ENCODE data around the gene ADIRF.

ADIRF gene

DNA sequence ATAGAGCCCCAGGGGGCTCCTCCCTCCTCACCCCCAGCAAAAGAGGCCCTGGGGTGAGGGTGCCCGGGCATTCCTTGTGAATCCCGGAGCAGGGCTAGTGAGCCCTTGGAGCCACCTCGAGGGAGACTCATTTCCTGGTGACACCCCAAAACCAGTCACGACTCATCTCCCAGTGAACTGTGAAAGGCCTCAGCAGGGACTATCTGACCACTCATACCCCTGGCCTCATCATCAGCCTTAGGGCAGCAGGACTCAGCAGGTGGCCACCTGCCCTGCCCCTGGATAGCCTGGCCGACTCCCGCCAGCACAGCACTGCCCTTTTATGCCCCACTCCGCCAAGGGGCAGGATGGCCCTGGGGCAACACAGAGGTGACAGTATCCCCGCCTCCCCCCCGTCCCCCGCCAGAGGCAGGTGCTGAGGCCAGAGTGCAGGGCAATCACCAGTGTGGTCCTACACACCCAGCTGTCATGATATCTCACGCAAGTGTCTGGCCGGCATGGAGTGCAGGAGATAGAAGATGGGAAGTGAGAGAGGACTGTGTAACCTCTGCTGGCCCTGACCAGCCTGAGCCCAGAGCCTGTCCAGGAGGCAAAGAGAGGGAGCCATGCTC lies 6.7 kb upstream of the ADIRF start:
- H3K4me3 Mint-ChIP-seq = no peak overlapping the region
- H3K27ac Mint-ChIP-seq = no peak overlapping the region
- H3K4me1 Mint-ChIP-seq (ENCODE audit: low read depth) = peaks cover 11% of the 10 kb centered on the region

DNA sequence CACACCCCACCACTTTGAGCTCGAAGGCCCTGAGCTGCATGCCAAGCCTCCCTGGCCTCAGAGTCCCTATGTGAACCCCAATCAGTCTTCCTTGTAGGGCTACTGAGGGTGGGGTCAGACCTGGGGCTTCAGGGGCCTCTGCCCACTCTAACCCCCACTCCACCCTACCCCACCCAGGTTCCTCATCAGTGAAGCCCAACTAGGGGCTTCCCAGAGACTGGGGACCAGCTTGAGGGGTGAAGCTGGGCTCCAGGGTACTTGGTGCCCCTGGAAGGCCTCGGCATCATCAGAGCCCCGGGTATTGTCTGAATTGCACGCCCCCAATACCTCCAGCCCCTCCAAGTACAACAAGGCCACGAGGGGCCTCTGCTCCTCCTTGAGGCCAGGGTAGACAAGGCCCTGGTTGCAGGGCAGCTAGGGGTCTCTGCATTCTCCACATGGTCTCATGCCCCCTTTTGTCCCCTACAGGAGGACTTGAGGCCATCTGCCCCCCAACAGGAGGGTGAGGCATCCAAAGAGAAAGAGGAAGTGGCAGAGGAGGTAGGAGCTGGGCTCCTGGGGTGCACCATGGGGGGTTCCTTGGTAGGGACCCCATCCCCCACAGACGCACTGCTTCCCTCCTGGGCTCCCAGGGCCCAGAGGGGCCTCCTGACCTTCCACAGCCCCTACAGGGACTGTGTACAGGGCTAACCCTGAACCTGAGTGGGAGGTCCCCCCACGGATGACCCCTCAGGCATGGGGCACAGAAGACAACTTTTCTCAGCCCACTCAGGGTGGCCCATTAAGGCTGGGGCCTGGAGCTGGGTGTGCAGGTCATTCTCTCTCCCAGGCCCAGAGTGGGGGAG lies 5.9 kb upstream of the ADIRF start:
- no peak overlapping the region for H3K27ac Mint-ChIP-seq
- peaks cover 12% of the 10 kb centered on the region for H3K4me1 Mint-ChIP-seq (ENCODE audit: low read depth)
- H3K27me3 Mint-ChIP-seq (ENCODE audit: low read depth) = peaks cover 5% of the 10 kb centered on the region
- H3K4me3 Mint-ChIP-seq = no peak overlapping the region
- H3K9me3 Mint-ChIP-seq = no peaks in the 10 kb centered on the region
- H3K36me3 Mint-ChIP-seq (ENCODE audit: low read depth) = no peaks in the 10 kb centered on the region

More for the DNA sequence above, 6.7 kb upstream of the ADIRF start:
- Mint-ChIP-seq H3K27me3 (ENCODE audit: low read depth) (peaks cover 5% of the 10 kb centered on the region), H3K9me3 (no peaks in the 10 kb centered on the region), H3K36me3 (ENCODE audit: low read depth) (no peaks in the 10 kb centered on the region)

- H3K4me3 Mint-ChIP-seq = no peak overlapping the region
- no peak overlapping the region for H3K27ac Mint-ChIP-seq
- peaks cover 5% of the 10 kb centered on the region for H3K27me3 Mint-ChIP-seq (ENCODE audit: low read depth)
- H3K36me3 Mint-ChIP-seq (ENCODE audit: low read depth) = no peaks in the 10 kb centered on the region
- H3K9me3 Mint-ChIP-seq = no peaks in the 10 kb centered on the region
- H3K4me1 Mint-ChIP-seq (ENCODE audit: low read depth) = peaks cover 12% of the 10 kb centered on the region
These were observed 5.3 kb upstream of the ADIRF start for GRCh38 chr10:86962981-86963310.

DNA sequence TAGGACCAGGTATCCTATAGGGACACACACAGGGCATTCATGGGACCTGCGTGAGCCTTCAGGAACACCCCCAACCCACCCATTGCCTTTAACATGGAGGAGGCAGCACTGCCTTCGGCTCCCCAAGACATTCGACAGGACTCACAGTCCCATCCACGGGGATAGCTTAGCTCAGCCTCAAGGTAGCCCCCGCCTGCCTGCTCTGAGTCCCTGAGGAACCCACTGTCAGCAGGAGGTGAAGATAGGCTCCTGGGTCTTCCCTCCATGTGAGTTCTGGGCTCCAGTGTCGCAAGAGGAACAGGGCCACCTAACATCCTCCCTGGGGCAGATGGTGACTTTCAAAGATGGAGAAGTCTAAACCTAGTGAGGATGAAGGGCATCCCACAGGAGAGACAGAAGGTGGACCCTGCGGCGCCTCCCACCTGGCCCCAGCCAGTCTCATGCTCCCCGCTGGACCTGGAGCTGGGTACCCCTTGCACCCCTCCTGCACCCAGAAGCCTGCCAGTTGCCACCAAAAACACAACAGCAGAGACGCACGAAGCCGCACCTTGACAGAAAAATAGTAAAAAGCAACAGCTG lies 4.9 kb upstream of the ADIRF start:
- no peaks in the 10 kb centered on the region for H3K9me3 Mint-ChIP-seq
- no peaks in the 10 kb centered on the region for H3K36me3 Mint-ChIP-seq (ENCODE audit: low read depth)
- no peak overlapping the region for H3K4me3 Mint-ChIP-seq
- H3K4me1 Mint-ChIP-seq (ENCODE audit: low read depth) = peaks cover 12% of the 10 kb centered on the region
- H3K27me3 Mint-ChIP-seq (ENCODE audit: low read depth) = peaks cover 5% of the 10 kb centered on the region
- no peak overlapping the region for H3K27ac Mint-ChIP-seq

- H3K4me1 Mint-ChIP-seq (ENCODE audit: low read depth) = peaks cover 12% of the 10 kb centered on the region
- H3K9me3 Mint-ChIP-seq = no peaks in the 10 kb centered on the region
- H3K27ac Mint-ChIP-seq = no peak overlapping the region
- H3K36me3 Mint-ChIP-seq (ENCODE audit: low read depth) = no peaks in the 10 kb centered on the region
- peaks cover 10% of the 10 kb centered on the region for H3K27me3 Mint-ChIP-seq (ENCODE audit: low read depth)
- H3K4me3 Mint-ChIP-seq = no peak overlapping the region
These were observed 4.0 kb upstream of the ADIRF start for GRCh38 chr10:86964061-86964846.

DNA sequence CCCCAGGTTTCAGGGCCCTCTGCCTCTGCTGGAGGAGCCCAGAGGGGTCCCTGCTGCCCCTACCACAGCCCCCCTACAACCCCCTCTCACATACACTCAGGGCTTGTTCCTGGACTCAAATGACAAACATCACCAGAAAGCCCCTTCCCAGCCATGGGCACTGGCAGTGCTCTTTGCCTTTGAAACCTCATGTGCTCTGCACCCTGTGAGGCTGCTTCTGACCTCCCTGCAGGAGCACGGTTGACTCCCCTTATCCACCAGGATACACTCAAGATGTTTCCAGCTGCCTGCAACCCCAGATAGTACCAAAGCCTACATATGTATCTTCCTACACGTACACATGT lies 3.5 kb upstream of the ADIRF start:
- Mint-ChIP-seq H3K27ac (no peak overlapping the region), H3K4me3 (no peak overlapping the region), H3K9me3 (no peaks in the 10 kb centered on the region), H3K4me1 (ENCODE audit: low read depth) (peaks cover 12% of the 10 kb centered on the region), H3K27me3 (ENCODE audit: low read depth) (peaks cover 16% of the 10 kb centered on the region), H3K36me3 (ENCODE audit: low read depth) (no peaks in the 10 kb centered on the region)

DNA sequence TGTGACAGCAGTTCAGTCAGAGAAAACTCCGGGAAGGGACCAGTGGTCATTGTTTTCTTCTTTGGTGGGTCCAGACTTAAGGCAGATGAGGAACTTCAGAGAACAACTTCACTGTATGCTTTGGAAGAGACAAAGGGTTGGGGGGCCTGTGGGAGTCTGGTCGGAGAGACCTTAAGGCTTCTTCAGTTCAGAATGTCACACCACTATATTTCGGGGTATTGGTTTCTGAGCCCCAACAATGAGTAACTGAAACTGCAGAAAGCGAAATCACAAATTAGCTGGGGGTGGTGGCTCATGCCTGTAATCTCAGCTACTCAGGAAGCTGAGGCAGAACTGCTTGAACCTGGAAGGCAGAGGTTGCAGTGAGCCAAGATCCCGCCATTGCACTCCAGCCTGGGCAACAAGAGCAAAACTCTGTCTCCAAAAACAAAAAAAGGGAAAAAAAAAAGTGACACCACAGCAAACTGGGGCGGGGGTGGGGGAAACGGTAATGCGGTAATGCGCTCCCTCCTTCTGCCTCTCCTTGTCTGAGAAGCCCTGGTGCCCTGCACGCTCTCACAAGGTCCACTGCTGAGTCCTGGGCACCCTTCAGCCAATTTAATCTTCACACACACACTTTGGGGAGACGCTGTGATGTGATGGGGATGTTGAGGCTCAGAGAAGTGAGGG lies 2.2 kb upstream of the ADIRF start:
- Mint-ChIP-seq H3K4me3 (peak overlapping the region; percentile 30), H3K9me3 (no peaks in the 10 kb centered on the region), H3K4me1 (ENCODE audit: low read depth) (peaks cover 12% of the 10 kb centered on the region), H3K27me3 (ENCODE audit: low read depth) (peaks cover 24% of the 10 kb centered on the region), H3K36me3 (ENCODE audit: low read depth) (no peaks in the 10 kb centered on the region), H3K27ac (no peak overlapping the region)

- Mint-ChIP-seq H3K9me3 (no peaks in the 10 kb centered on the region), H3K4me1 (ENCODE audit: low read depth) (peaks cover 16% of the 10 kb centered on the region), H3K27ac (no peak overlapping the region), H3K36me3 (ENCODE audit: low read depth) (no peaks in the 10 kb centered on the region), H3K27me3 (ENCODE audit: low read depth) (peaks cover 33% of the 10 kb centered on the region), H3K4me3 (no peak overlapping the region)
These were observed 771 bp upstream of the ADIRF start for GRCh38 chr10:86967481-86967941.

DNA sequence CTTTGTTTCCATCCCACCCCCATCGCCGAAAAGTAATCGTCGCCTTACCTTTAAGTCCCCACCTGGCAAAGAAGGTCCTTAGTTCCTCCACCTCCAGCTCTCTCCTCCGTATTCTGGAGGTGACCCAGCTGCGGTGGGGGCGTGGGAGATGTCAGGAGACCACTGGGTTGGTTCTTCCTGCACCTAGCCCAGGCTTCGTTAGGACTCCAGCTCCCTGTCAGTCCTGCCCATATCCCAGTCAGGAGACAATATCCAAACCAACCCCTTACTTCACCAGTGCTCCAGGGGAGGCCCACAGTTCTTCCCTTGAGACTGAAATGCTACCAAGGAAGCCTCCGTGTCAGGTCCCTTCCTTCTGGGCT lies 693 bp downstream of the ADIRF start:
- no peak overlapping the region for H3K4me3 Mint-ChIP-seq
- H3K27me3 Mint-ChIP-seq (ENCODE audit: low read depth) = peaks cover 43% of the 10 kb centered on the region

GRCh38 chr10:86969421-86970041 lies 1.2 kb downstream of the ADIRF start:
- H3K27me3 Mint-ChIP-seq (ENCODE audit: low read depth) = peaks cover 47% of the 10 kb centered on the region
- no peak overlapping the region for H3K4me3 Mint-ChIP-seq
- H3K27ac Mint-ChIP-seq = no peak overlapping the region
- peaks cover 16% of the 10 kb centered on the region for H3K4me1 Mint-ChIP-seq (ENCODE audit: low read depth)
- no peaks in the 10 kb centered on the region for H3K9me3 Mint-ChIP-seq
- H3K36me3 Mint-ChIP-seq (ENCODE audit: low read depth) = no peaks in the 10 kb centered on the region

More for the DNA sequence above, 693 bp downstream of the ADIRF start:
- no peak overlapping the region for H3K27ac Mint-ChIP-seq
- H3K9me3 Mint-ChIP-seq = no peaks in the 10 kb centered on the region
- H3K36me3 Mint-ChIP-seq (ENCODE audit: low read depth) = no peaks in the 10 kb centered on the region
- H3K4me1 Mint-ChIP-seq (ENCODE audit: low read depth) = peaks cover 16% of the 10 kb centered on the region

DNA sequence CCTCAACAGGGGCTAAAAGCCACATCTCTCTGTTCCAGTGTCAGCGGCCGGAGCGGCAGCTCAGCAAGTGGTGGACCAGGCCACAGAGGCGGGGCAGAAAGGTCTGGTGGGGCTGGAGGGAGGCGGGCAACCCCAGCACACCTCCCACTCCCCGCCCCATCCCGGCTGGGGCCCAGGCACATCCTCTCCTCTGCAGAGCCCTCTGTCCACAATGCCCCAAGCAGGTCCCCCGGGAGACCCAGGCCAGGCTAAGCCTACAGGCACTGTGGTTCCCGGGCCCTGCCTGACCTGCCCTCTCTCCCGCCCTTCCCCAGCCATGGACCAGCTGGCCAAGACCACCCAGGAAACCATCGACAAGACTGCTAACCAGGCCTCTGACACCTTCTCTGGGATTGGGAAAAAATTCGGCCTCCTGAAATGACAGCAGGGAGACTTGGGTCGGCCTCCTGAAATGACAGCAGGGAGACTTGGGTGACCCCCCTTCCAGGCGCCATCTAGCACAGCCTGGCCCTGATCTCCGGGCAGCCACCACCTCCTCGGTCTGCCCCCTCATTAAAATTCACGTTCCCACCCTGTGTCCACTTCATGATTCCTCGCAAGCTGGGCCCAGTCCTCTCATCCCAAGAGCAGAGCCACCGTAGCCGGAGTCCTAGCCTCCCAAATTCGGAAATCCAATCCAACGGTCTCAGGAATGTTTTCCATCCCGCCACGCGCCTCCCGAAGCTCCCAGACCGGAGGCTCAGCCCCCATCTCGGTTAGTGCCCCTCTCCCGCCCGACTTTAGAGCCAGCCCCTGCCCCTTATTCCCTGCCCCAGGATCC lies 2.1 kb downstream of the ADIRF start:
- Mint-ChIP-seq H3K27ac (no peak overlapping the region), H3K4me3 (peak overlapping the region; percentile 53), H3K36me3 (ENCODE audit: low read depth) (no peaks in the 10 kb centered on the region), H3K27me3 (ENCODE audit: low read depth) (peaks cover 50% of the 10 kb centered on the region), H3K9me3 (no peaks in the 10 kb centered on the region), H3K4me1 (ENCODE audit: low read depth) (peaks cover 16% of the 10 kb centered on the region)

- Mint-ChIP-seq H3K36me3 (ENCODE audit: low read depth) (no peaks in the 10 kb centered on the region), H3K4me1 (ENCODE audit: low read depth) (peaks cover 12% of the 10 kb centered on the region), H3K4me3 (peak overlapping the region; percentile 53), H3K27ac (no peak overlapping the region), H3K9me3 (no peaks in the 10 kb centered on the region), H3K27me3 (ENCODE audit: low read depth) (peaks cover 50% of the 10 kb centered on the region)
These were observed 2.6 kb downstream of the ADIRF start for GRCh38 chr10:86970982-86971231.

GRCh38 chr10:86971232-86971991 lies 3.1 kb downstream of the ADIRF start:
- Mint-ChIP-seq H3K9me3 (no peaks in the 10 kb centered on the region), H3K4me3 (peak overlapping the region; percentile 74), H3K4me1 (ENCODE audit: low read depth) (peaks cover 7% of the 10 kb centered on the region), H3K27me3 (ENCODE audit: low read depth) (peaks cover 47% of the 10 kb centered on the region), H3K36me3 (ENCODE audit: low read depth) (no peaks in the 10 kb centered on the region), H3K27ac (peak overlapping the region; percentile 45)
